ENCODE measurements around the gene UBE2N.

UBE2N gene

DNA sequence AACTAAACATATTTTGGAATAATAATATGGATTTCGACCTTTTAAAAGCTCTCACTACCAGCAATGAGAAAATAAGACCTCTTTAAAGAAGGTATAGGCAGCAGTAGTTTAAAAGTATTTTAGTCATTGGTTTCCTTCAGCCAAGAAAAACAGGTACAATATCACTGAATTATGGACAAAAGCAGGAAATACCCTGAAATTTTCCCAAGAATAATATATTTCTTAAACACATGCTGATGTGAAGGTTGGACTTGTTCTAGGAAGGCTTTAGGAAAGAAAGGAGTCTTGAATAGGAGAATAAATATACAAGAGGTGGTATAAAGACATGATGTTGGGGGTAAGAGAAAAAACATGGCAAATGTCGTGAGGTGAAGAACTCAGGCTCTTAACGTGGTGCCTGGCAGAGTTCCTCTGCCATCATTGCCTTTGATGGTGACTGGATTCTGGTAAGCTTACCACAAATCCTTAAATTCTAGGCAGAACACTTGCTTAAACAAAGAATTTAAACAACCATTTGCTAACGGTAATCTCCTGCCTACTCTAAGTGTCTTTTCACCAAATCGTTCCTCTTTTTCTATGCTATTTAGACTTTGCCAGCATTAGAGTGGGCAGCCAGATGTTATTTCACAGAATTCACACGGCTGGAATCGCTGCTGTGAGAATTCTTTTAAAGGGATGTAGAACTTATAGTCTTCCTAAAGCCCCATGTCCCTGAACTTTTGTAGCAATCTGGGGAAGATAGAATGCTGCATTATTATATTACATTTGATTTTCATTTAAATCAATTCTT, 75.9 kb downstream of the UBE2N start:
- no peak for DNase-seq (ENCODE audit: low read depth)
- TF ChIP-seq, protein P1, sequence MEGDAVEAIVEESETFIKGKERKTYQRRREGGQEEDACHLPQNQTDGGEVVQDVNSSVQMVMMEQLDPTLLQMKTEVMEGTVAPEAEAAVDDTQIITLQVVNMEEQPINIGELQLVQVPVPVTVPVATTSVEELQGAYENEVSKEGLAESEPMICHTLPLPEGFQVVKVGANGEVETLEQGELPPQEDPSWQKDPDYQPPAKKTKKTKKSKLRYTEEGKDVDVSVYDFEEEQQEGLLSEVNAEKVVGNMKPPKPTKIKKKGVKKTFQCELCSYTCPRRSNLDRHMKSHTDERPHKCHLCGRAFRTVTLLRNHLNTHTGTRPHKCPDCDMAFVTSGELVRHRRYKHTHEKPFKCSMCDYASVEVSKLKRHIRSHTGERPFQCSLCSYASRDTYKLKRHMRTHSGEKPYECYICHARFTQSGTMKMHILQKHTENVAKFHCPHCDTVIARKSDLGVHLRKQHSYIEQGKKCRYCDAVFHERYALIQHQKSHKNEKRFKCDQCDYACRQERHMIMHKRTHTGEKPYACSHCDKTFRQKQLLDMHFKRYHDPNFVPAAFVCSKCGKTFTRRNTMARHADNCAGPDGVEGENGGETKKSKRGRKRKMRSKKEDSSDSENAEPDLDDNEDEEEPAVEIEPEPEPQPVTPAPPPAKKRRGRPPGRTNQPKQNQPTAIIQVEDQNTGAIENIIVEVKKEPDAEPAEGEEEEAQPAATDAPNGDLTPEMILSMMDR (conservative IDR thresholded peaks at IDR 0.05; ENCODE audit: low read length): no peak
- no peak overlapping the region for H3K4me3 ChIP-seq (ENCODE audit: low read length)

DNA sequence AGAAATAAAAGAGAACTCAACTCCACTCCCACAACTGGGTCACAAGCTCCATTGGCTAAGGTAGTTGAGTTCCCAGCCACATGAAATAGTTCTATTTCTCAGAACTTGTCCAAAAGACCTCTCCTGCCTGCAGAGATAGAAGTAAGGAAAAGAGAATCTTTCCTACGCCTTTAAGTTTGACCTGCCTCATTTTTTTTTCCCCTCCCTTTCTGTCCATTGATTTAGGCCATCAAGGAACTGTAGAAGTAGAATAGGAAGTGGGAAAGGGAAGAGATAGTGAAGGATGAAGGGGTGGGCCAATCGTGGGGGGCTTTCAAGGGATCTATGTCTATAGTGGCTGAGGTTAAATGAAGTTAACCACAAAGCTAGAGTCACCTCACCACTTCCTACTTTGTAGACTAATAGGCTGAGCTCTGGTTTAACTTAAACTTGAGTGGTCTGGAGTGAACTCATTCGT, 77.9 kb downstream of the UBE2N start:
- H3K4me3 ChIP-seq (ENCODE audit: low read length): no peak overlapping the region
- DNase-seq (ENCODE audit: low read depth): no peak
- TF ChIP-seq, protein P1 (conservative IDR thresholded peaks at IDR 0.05; ENCODE audit: low read length): no peak

DNA sequence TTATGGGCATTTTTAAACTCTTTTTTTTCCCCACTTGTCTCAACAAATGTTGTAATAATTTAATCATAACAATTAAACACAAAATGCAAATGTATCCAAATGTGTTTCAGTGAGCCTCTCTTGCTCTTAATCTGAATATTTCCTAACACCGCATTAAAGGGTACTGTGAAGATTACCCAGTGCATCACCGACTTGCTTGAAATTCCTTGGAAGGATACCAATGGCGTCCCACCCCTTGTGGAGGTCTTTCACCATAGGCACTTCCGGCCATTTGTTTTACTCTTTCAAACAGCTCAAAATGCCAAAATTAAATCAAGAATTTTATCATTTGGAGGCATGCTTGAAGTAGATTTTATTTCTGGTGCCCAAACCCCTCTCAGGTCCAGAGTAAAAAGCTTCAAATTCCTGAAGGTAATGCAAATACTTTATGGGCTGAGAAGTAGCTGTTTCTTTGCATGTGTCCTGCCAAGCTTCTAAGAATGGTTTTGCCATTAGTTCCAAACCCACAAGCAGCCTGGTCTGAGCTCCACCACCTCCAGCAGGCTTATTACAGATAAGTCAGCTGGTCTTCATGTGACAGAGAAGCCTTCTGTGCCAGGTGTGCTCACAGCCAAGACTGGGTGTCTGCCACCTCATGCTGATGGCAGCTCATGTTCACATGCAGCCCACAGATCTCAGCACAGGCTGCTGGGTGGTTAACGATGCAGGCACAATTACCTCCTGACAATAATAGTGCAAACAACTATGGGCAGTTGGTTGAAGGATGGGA, 80.4 kb downstream of the UBE2N start:
- H3K4me3 ChIP-seq (ENCODE audit: low read length): no peak overlapping the region
- DNase-seq (ENCODE audit: low read depth): peak; percentile 91
- TF ChIP-seq, protein P1 (conservative IDR thresholded peaks at IDR 0.05; ENCODE audit: low read length): no peak

DNA sequence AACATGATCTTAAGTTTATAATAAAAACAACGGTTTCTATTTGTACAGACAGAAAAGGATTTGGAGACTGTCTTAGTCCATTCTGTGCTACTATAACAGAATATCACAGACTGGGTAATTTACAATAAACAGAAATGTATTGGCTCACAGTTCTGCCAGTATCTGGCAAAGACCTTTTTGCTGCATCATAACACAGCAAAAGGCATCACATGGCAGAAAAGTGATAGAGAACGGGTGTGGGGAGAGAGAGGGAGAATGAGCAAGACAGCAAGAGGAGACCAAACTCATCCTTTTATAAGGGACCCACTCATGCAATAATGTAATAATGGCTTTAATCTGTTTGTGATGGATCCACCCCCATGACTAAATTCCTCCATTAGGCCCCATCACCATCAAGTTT, 81.1 kb downstream of the UBE2N start:
- no peak for DNase-seq (ENCODE audit: low read depth)
- H3K4me3 ChIP-seq (ENCODE audit: low read length): no peak overlapping the region
- TF ChIP-seq, protein P1 (conservative IDR thresholded peaks at IDR 0.05; ENCODE audit: low read length): no peak

DNA sequence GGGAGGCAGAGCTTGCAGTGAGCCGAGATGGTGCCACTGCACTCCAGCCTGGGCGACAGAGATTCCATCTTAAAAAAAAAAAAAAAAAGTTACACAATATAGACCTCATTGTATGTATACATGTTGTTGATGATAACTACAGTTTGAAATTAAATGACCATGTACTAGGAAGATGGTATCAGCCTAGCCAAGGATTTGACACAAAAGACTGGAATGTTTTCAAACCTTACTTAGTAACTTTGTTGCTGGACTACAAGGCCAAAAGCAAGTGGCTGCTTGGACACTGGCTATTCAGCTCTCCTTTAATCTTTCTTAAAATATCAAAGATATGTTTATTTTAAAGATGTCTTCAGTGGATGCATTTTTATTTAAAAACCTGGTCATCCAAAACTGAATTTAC, 82.9 kb downstream of the UBE2N start:
- TF ChIP-seq, protein P1 (conservative IDR thresholded peaks at IDR 0.05; ENCODE audit: low read length): no peak
- H3K4me3 ChIP-seq (ENCODE audit: low read length): no peak overlapping the region
- no peak for DNase-seq (ENCODE audit: low read depth)

DNA sequence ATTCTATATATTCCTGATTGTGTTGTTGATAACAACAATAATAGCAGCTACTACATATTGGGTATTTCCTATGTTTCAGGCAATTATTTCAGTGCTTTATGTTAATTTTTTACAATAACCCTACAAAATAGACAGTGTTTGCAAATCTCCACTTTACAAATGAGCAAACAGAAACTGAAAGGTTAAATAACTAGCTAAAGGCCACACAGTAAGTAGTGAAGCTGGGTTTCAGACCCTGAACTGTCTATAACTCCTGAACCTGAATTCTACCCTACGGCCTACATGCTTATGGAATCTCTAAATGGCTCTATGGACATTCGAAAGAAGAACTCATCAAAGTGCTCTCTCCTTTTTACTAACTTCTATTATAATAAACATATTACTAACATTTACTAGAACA, 83.7 kb downstream of the UBE2N start:
- TF ChIP-seq, protein P1 (conservative IDR thresholded peaks at IDR 0.05; ENCODE audit: low read length): no peak
- no peak for DNase-seq (ENCODE audit: low read depth)

More for the DNA sequence above, 83.7 kb downstream of the UBE2N start:
- H3K4me3 ChIP-seq (ENCODE audit: low read length): no peak overlapping the region
